Tibial artery (tissue), 4 donors: Measurements from ENCODE around the gene DTNB.

ENCODE experiments used
- DNase-seq, 2 donors: peaks; one replicate each; pipeline ENCODE4 v3.0.0-alpha.2; 2019
- H3K27ac ChIP-seq, 2 donors: fragments of 200-600 bp; sonication (generic) in 1 of 2; 1 replicate in 1 of 2; 2 replicates in 1 of 2; pipeline ENCODE4 v1.5.1; 2018 to 2019; ENCODE audit warnings: mild to moderate bottlenecking in 1 of 2
- H3K27me3 ChIP-seq, 2 donors: fragments of 200-600 bp; sonication (generic) in 1 of 2; one replicate each; pipeline versions ENCODE4 v1.5.1 to v1.6.0; 2016 to 2019
- H3K36me3 ChIP-seq, 3 donors: fragments of 200-600 bp; sonication (generic) in 2 of 3; one replicate each; pipeline ENCODE4 v1.5.1; 2016 to 2019; ENCODE audit warnings: mild to moderate bottlenecking in 2 of 3
- H3K4me1 ChIP-seq, 4 donors: fragments of 200-600 bp; sonication (generic) in 2 of 4; 1 replicate in 3 of 4; 2 replicates in 1 of 4; pipeline ENCODE4 v1.5.1; 2016 to 2019
- H3K4me3 ChIP-seq, 2 donors: fragments of 200-600 bp; sonication (generic) in 1 of 2; 1 replicate in 1 of 2; 2 replicates in 1 of 2; pipeline ENCODE4 v1.5.1; 2018 to 2019; ENCODE audit warnings: mild to moderate bottlenecking in 2 of 2
- H3K9me3 ChIP-seq, 3 donors: fragments of 200-600 bp; sonication (generic) in 1 of 3; one replicate each; pipeline ENCODE4 v1.5.1; 2016 to 2019
- CTCF ChIP-seq, 2 experiments: fragments of 200-600 bp in 1 of 2; fragments of 450-650 bp in 1 of 2; IDR thresholded peaks; one replicate each; pipeline ENCODE4 v1.5.1; 2017 to 2019; ENCODE audit warnings: antibody characterized with exemption in 2 of 2, mild to moderate bottlenecking in 1 of 2, moderate library complexity in 1 of 2
- intact Hi-C: fragments of 100-400 bp; cut with DNase I; formaldehyde crosslinking; loops from one replicate; pipeline ENCODE4 v1.15.0; 2023; ENCODE audit warnings: low total_unique reads

DTNB gene

GRCh38 chr2:25446122-25446521 lies 227.3 kb downstream of the DTNB start:
- Histone ChIP-seq H3K27ac (no peak overlapping the region), H3K4me3 (no peak overlapping the region), H3K36me3 (no peaks in the 10 kb centered on the region), H3K4me1 (no peaks in the 10 kb centered on the region), H3K27me3 (no peaks in the 10 kb centered on the region), H3K9me3 (no peaks in the 10 kb centered on the region)
- no peak for TF ChIP-seq CTCF (IDR thresholded peaks at IDR 0.05)
- DNase-seq: no peak
- intact Hi-C loops: no loop called here

GRCh38 chr2:25445464-25445863 lies 227.9 kb downstream of the DTNB start:
- H3K36me3 ChIP-seq: no peaks in the 10 kb centered on the region
- DNase-seq: no peak
- no peaks in the 10 kb centered on the region for H3K27me3 ChIP-seq
- H3K9me3 ChIP-seq: no peaks in the 10 kb centered on the region
- H3K27ac ChIP-seq: no peak overlapping the region
- H3K4me3 ChIP-seq: no peak overlapping the region
- intact Hi-C loops: no loop called here
- no peaks in the 10 kb centered on the region for H3K4me1 ChIP-seq
- TF ChIP-seq CTCF (IDR thresholded peaks at IDR 0.05): no peak

GRCh38 chr2:25444608-25445270 lies 228.6 kb downstream of the DTNB start:
- Histone ChIP-seq H3K27me3 (no peaks in the 10 kb centered on the region), H3K4me3 (no peak overlapping the region), H3K36me3 (no peaks in the 10 kb centered on the region), H3K27ac (no peak overlapping the region), H3K9me3 (no peaks in the 10 kb centered on the region), H3K4me1 (no peaks in the 10 kb centered on the region)
- no peak for DNase-seq
- TF ChIP-seq CTCF (IDR thresholded peaks at IDR 0.05): no peak
- intact Hi-C loops: no loop called here

GRCh38 chr2:25443766-25444165 lies 229.6 kb downstream of the DTNB start:
- H3K27ac ChIP-seq: no peak overlapping the region
- DNase-seq: no peak
- intact Hi-C loops: no loop called here
- H3K4me3 ChIP-seq: no peak overlapping the region
- no peaks in the 10 kb centered on the region for H3K36me3 ChIP-seq
- no peaks in the 10 kb centered on the region for H3K27me3 ChIP-seq
- H3K4me1 ChIP-seq: no peaks in the 10 kb centered on the region
- no peak for TF ChIP-seq CTCF (IDR thresholded peaks at IDR 0.05)
- no peaks in the 10 kb centered on the region for H3K9me3 ChIP-seq

GRCh38 chr2:25441353-25441752 lies 232.0 kb downstream of the DTNB start:
- no peaks in the 10 kb centered on the region for H3K4me1 ChIP-seq
- H3K9me3 ChIP-seq: no peaks in the 10 kb centered on the region
- no peaks in the 10 kb centered on the region for H3K27me3 ChIP-seq
- no peak for DNase-seq
- H3K27ac ChIP-seq: no peak overlapping the region
- intact Hi-C loops: no loop called here
- H3K4me3 ChIP-seq: no peak overlapping the region
- TF ChIP-seq CTCF (IDR thresholded peaks at IDR 0.05): no peak
- peaks cover 0 to 3% (median 1%) of the 10 kb centered on the region in 3 donors for H3K36me3 ChIP-seq

- Histone ChIP-seq H3K27me3 (no peaks in the 10 kb centered on the region), H3K4me3 (no peak overlapping the region), H3K36me3 (peaks cover 5 to 13% (median 11%) of the 10 kb centered on the region in 3 donors), H3K4me1 (no peaks in the 10 kb centered on the region), H3K27ac (no peak overlapping the region), H3K9me3 (no peaks in the 10 kb centered on the region)
- no peak for TF ChIP-seq CTCF (IDR thresholded peaks at IDR 0.05)
- intact Hi-C loops: no loop called here
- DNase-seq: no peak
Measured at GRCh38 chr2:25438793-25439192, 234.6 kb downstream of the DTNB start.
